GM12878 (cell line): ENCODE data around the gene NEAT1.

Source experiments
- CTCF ChIP-seq, 3 experiments: IDR thresholded peaks in 2 of 3; conservative IDR thresholded peaks in 1 of 3; 2 replicates each; pipeline ENCODE4 v1.5.1; 2011; ENCODE audit warnings: low read depth in 3 of 3, low read length in 3 of 3, mild to moderate bottlenecking in 3 of 3, control low read depth in 2 of 3, moderate library complexity in 2 of 3, inconsistent platforms in 1 of 3, mixed read lengths in 1 of 3; ENCODE audit not compliant: control insufficient read depth in 2 of 3, insufficient read depth in 1 of 3; ENCODE audit errors: extremely low read depth in 1 of 3
- ETV6 ChIP-seq, 2 experiments: fragments of 450-650 bp in 1 of 2; IDR thresholded peaks in 1 of 2; conservative IDR thresholded peaks in 1 of 2; 2 replicates each; pipeline ENCODE4 v1.6.1; 2014; ENCODE audit warnings: antibody characterized with exemption in 1 of 2, borderline replicate concordance in 1 of 2, low read depth in 1 of 2, mild to moderate bottlenecking in 1 of 2, moderate library complexity in 1 of 2
- IRF3 ChIP-seq: fragments of 450-650 bp; IDR thresholded peaks from 2 replicates; pipeline ENCODE4 v1.6.1; 2014; ENCODE audit warnings: mild to moderate bottlenecking
- NFYB ChIP-seq: IDR thresholded peaks from 2 replicates; pipeline ENCODE4 v1.6.1; 2011; ENCODE audit warnings: low read depth, mild to moderate bottlenecking, low read length, improper control_type of control experiment, moderate library complexity; ENCODE audit not compliant: insufficient read depth
- TCF7 ChIP-seq: IDR thresholded peaks from 2 replicates; pipeline ENCODE4 v1.6.1; 2014; ENCODE audit warnings: antibody characterized with exemption, borderline replicate concordance
- ZZZ3 ChIP-seq: IDR thresholded peaks from 2 replicates; pipeline ENCODE4 v1.6.1; 2011; ENCODE audit warnings: low read depth; ENCODE audit not compliant: control insufficient read depth, insufficient read length
- TF ChIP-seq, protein P1 (sequence below): IDR thresholded peaks from 2 replicates; pipeline ENCODE4 v1.6.1; 2011; ENCODE audit warnings: low read depth, mild to moderate bottlenecking, low read length, moderate library complexity, borderline replicate concordance; ENCODE audit errors: extremely low read depth
- TF ChIP-seq, protein P2 (sequence below): IDR thresholded peaks from 2 replicates; pipeline ENCODE4 v1.6.1; 2012; ENCODE audit warnings: mild to moderate bottlenecking, low read depth, low read length

DNA sequence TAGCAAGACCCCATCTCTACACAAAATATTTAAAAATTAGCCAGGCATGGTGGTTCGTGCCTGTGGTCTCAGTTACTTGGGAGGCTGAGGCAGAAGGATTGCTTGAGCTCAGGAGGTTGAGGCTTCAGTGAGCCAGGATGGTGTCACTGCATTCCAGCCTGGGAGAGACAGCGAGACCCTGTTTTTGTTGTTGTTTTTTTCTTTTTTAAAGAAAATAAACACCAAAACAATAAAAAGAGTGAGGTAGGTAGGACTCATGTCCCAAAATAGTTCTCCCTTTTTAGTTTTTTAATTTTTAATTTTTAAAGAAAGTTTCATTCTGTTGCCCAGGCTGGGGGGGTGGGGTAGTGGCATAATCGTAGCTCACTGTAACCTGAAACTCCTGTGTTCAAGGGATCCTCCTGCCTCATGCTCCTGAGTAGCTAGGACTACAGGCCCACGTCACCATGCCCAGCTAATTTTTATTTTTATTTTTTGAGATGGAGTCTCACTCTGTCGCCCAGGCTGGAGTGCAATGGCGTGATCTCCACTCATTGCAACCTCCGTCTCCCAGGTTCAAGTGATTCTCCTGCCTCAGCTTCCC, 50.8 kb downstream of the NEAT1 start:
- TF ChIP-seq ETV6 (conservative IDR thresholded peaks at IDR 0.05 in 1 of 2, IDR thresholded peaks at IDR 0.05 in 1 of 2; ENCODE audit: borderline replicate concordance in 1 of 2, low read depth in 1 of 2) (no peak), IRF3 (no peak), CTCF (IDR thresholded peaks at IDR 0.05 in 2 of 3, conservative IDR thresholded peaks at IDR 0.05 in 1 of 3; ENCODE audit: control insufficient read depth in 2 of 3, extremely low read depth in 1 of 3, insufficient read depth in 1 of 3, low read depth in 3 of 3, low read length in 3 of 3) (no peak), TCF7 (no peak), ZZZ3 (no peak), NFYB (no peak)
- TF ChIP-seq, protein P1, sequence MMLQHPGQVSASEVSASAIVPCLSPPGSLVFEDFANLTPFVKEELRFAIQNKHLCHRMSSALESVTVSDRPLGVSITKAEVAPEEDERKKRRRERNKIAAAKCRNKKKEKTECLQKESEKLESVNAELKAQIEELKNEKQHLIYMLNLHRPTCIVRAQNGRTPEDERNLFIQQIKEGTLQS = no peak
- TF ChIP-seq, protein P2, sequence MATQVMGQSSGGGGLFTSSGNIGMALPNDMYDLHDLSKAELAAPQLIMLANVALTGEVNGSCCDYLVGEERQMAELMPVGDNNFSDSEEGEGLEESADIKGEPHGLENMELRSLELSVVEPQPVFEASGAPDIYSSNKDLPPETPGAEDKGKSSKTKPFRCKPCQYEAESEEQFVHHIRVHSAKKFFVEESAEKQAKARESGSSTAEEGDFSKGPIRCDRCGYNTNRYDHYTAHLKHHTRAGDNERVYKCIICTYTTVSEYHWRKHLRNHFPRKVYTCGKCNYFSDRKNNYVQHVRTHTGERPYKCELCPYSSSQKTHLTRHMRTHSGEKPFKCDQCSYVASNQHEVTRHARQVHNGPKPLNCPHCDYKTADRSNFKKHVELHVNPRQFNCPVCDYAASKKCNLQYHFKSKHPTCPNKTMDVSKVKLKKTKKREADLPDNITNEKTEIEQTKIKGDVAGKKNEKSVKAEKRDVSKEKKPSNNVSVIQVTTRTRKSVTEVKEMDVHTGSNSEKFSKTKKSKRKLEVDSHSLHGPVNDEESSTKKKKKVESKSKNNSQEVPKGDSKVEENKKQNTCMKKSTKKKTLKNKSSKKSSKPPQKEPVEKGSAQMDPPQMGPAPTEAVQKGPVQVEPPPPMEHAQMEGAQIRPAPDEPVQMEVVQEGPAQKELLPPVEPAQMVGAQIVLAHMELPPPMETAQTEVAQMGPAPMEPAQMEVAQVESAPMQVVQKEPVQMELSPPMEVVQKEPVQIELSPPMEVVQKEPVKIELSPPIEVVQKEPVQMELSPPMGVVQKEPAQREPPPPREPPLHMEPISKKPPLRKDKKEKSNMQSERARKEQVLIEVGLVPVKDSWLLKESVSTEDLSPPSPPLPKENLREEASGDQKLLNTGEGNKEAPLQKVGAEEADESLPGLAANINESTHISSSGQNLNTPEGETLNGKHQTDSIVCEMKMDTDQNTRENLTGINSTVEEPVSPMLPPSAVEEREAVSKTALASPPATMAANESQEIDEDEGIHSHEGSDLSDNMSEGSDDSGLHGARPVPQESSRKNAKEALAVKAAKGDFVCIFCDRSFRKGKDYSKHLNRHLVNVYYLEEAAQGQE = no peak
